Gastrocnemius medialis (tissue), 4 donors: ENCODE data around the gene WDR18. TPM values are rescaled to one million over a fixed set of nuclear protein-coding genes. Genes with fewer than 3 reads are reported as not detected.

ENCODE experiments used
- ATAC-seq, 2 donors: fragments of 150-250 bp; one replicate each; pipeline ENCODE4 v1.9.1; 2016
- DNase-seq, 2 donors: peaks; one replicate each; pipeline ENCODE4 v3.0.0-alpha.2; 2019
- H3K27ac ChIP-seq, 4 donors: fragments of 200-600 bp; sonication (generic); 1 replicate in 1 of 4; 2 replicates in 3 of 4; pipeline ENCODE4 v1.5.1; 2016 to 2018; ENCODE audit warnings: mild to moderate bottlenecking in 2 of 4, moderate library complexity in 1 of 4
- H3K27me3 ChIP-seq, 3 donors: fragments of 200-600 bp; sonication (generic) in 2 of 3; 1 replicate in 1 of 3; 2 replicates in 2 of 3; pipeline versions ENCODE4 v1.5.1 to v1.6.0; 2016 to 2019; ENCODE audit warnings: mild to moderate bottlenecking in 1 of 3, moderate library complexity in 1 of 3
- H3K36me3 ChIP-seq, 2 donors: fragments of 200-600 bp; sonication (generic) in 1 of 2; one replicate each; pipeline ENCODE4 v1.5.1; 2017 to 2018
- H3K4me1 ChIP-seq, 2 donors: fragments of 200-600 bp; sonication (generic) in 1 of 2; one replicate each; pipeline ENCODE4 v1.5.1; 2016 to 2017; ENCODE audit warnings: mild to moderate bottlenecking in 2 of 2
- H3K4me3 ChIP-seq, 4 donors: fragments of 200-600 bp; sonication (generic) in 3 of 4; 1 replicate in 1 of 4; 2 replicates in 3 of 4; pipeline ENCODE4 v1.5.1; 2016 to 2019; ENCODE audit warnings: mild to moderate bottlenecking in 2 of 4
- H3K9me3 ChIP-seq, 3 donors: fragments of 200-600 bp; sonication (generic) in 2 of 3; 1 replicate in 1 of 3; 2 replicates in 2 of 3; pipeline ENCODE4 v1.5.1; 2016 to 2019
- POLR2A ChIP-seq, 2 donors: fragments of 450-650 bp; IDR thresholded peaks; one replicate each; pipeline ENCODE4 v1.6.1; 2017; ENCODE audit warnings: antibody characterized with exemption in 2 of 2, mild to moderate bottlenecking in 2 of 2, moderate library complexity in 2 of 2
- in situ Hi-C, 4 donors: fragments of 200-750 bp; cut with MboI; loops; one replicate each; pipeline versions ENCODE4 v1.15.0 to v1.8.0; 2017; ENCODE audit warnings: low sequenced_read_pairs in 4 of 4
- intact Hi-C: fragments of 100-400 bp; cut with DNase I; formaldehyde crosslinking; loops from one replicate; pipeline ENCODE4 v1.15.1; 2023; ENCODE audit warnings: low total_unique reads
- total RNA-seq, 4 donors: library from RNA; depleted of rRNA; stranded (reverse); fragments of >200 nt; gene quantifications; one replicate each; pipeline versions ENCODE4 v1.1.0 to v1.2.3, GENCODE V29; 2016
- TF ChIP-seq, protein P1 (sequence below), 5 experiments: fragments of 450-650 bp in 3 of 5; fragments of 200-600 bp in 2 of 5; sonication (generic) in 2 of 5; IDR thresholded peaks in 4 of 5; conservative IDR thresholded peaks in 1 of 5; 1 replicate in 4 of 5; 2 replicates in 1 of 5; pipeline ENCODE4 v1.5.1; 2016 to 2019; ENCODE audit warnings: antibody characterized with exemption in 5 of 5, mild to moderate bottlenecking in 3 of 5, moderate library complexity in 3 of 5

The WDR18 gene
- total RNA-seq, 4 donors from 2014 or later = 4.4 to 59.0 (median 28.6) TPM

DNA sequence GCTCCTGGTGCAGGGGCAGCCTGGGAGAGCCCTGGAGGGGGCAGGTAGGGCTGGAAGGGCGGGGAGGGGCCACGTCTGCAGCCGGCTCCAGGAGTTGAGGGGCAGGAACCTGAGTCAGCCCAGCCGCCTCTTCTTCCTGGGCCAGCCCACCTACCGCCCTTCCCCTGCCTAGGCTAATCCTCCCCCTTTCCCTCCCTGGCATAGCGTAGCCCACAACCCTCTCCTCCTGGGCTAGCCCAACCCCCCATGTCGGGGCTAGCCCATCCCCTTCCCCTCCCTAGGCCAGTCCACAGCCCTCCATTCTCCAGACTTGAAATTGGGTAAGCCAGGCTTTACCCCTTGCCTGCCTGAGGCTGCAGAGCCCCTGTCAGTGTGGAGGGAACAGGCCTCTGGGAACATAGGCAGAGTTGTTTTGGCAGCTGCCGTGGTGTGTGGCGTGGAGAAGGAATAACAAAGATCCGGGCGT, 20.6 kb upstream of the WDR18 start:
- intact Hi-C loops = no loop called here
- Histone ChIP-seq H3K36me3 (peaks cover 0 to 11% of the 10 kb centered on the region in 2 donors), H3K9me3 (no peaks in the 10 kb centered on the region), H3K27ac (no peak overlapping the region), H3K4me3 (no peak overlapping the region), H3K27me3 (no peaks in the 10 kb centered on the region), H3K4me1 (no peaks in the 10 kb centered on the region)
- TF ChIP-seq POLR2A (IDR thresholded peaks at IDR 0.05) = no peak
- TF ChIP-seq, protein P1, sequence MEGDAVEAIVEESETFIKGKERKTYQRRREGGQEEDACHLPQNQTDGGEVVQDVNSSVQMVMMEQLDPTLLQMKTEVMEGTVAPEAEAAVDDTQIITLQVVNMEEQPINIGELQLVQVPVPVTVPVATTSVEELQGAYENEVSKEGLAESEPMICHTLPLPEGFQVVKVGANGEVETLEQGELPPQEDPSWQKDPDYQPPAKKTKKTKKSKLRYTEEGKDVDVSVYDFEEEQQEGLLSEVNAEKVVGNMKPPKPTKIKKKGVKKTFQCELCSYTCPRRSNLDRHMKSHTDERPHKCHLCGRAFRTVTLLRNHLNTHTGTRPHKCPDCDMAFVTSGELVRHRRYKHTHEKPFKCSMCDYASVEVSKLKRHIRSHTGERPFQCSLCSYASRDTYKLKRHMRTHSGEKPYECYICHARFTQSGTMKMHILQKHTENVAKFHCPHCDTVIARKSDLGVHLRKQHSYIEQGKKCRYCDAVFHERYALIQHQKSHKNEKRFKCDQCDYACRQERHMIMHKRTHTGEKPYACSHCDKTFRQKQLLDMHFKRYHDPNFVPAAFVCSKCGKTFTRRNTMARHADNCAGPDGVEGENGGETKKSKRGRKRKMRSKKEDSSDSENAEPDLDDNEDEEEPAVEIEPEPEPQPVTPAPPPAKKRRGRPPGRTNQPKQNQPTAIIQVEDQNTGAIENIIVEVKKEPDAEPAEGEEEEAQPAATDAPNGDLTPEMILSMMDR (IDR thresholded peaks at IDR 0.05 in 4 of 5, conservative IDR thresholded peaks at IDR 0.05 in 1 of 5) = no peak
- DNase-seq (no peak), ATAC-seq (no peak)
- in situ Hi-C loops = no loop called here

DNA sequence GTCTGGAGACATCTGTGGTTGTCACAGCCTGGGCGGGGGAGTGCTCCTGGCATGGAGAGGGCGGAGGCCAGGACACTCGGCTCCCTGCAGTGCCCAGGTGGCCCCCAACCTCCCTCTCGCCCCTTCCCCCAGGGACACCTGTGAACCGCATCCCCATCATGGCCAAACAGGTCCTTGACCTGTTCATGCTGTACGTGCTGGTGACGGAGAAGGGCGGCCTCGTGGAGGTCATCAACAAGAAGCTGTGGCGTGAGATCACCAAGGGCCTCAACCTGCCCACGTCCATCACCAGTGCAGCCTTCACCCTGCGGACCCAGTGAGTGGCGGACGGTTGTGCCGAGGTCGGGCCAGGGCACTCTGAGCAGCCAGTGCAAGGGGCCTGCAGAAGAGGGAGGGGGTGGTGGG, 20.0 kb upstream of the WDR18 start:
- no peaks in the 10 kb centered on the region for H3K9me3 ChIP-seq
- no peaks in the 10 kb centered on the region for H3K4me1 ChIP-seq
- ATAC-seq = no peak
- peaks cover under 1 to 17% of the 10 kb centered on the region in 2 donors for H3K36me3 ChIP-seq
- TF ChIP-seq POLR2A (IDR thresholded peaks at IDR 0.05) = no peak
- TF ChIP-seq, protein P1 (IDR thresholded peaks at IDR 0.05 in 4 of 5, conservative IDR thresholded peaks at IDR 0.05 in 1 of 5) = no peak
- DNase-seq = no peak
- in situ Hi-C loops (no loop called here), intact Hi-C loops (no loop called here)
- H3K4me3 ChIP-seq = no peak overlapping the region
- no peaks in the 10 kb centered on the region for H3K27me3 ChIP-seq
- no peak overlapping the region for H3K27ac ChIP-seq

DNA sequence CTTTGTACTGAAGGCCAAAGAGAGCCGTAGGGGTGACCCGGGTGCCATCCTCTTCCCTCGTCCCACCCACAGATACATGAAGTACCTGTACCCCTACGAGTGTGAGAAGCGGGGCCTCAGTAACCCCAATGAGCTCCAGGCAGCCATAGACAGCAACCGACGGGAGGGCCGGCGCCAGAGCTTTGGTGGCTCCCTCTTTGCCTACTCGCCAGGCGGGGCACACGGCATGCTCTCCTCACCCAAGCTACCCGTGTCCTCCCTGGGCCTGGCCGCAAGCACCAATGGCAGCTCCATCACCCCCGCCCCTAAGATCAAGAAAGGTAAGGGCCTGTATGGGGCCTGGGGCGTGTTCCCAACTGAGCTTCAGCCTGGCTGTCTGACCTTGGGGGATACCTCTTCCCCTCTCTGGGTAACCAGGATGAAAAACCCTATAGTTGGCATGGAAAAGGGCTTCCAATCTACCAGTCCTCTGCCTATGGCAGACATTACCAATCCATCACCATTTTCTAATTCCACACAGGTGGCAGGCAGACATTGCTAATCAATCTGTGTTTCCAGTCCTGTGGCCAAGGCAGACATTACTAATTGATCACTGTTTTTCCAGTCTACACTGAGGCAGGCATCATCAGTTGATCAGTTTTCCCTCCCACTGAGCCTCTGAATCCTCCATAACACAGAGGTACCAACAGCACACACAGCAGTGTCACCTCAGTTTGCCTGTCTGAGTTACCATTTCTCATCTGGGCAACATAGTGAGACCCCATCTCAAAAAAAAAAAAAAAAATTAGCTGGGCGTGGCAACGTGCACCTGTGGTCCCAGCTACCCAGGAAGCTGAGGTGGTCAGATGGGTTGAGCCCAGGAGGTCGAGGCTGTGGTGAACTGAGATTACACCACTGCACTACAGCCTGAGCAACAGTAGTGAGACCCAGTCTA, 19.1 kb upstream of the WDR18 start:
- no peaks in the 10 kb centered on the region for H3K4me1 ChIP-seq
- DNase-seq (no peak), ATAC-seq (no peak)
- TF ChIP-seq, protein P1 (IDR thresholded peaks at IDR 0.05 in 4 of 5, conservative IDR thresholded peaks at IDR 0.05 in 1 of 5) = no peak
- no peak for TF ChIP-seq POLR2A (IDR thresholded peaks at IDR 0.05)
- peaks cover 2 to 26% of the 10 kb centered on the region in 2 donors for H3K36me3 ChIP-seq
- in situ Hi-C loops (no loop called here), intact Hi-C loops (no loop called here)
- no peak overlapping the region for H3K27ac ChIP-seq
- no peaks in the 10 kb centered on the region for H3K9me3 ChIP-seq
- no peak overlapping the region for H3K4me3 ChIP-seq
- no peaks in the 10 kb centered on the region for H3K27me3 ChIP-seq

DNA sequence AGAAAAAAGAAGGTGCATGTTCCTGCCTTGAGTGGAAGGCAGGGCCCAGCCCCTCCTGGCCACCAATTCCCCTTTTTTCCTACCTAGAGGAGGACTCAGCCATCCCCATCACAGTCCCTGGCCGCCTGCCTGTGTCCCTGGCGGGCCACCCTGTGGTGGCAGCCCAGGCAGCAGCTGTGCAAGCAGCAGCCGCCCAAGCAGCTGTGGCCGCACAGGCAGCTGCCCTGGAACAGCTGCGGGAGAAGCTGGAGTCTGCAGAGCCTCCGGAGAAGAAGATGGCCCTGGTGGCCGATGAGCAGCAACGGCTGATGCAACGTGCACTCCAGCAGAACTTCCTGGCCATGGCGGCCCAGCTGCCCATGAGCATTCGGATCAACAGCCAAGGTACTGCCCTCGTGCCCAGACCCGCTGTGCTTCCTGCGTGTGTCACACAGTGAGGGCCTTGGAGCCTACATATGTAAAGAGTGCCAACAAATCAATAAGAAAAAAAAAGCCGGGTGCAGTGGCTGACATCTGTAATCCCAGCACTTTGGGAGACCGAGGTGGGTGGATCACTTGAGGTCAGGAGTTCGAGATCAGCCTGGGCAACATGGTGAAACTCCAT, 17.6 kb upstream of the WDR18 start:
- H3K27ac ChIP-seq = no peak overlapping the region
- no peak for TF ChIP-seq POLR2A (IDR thresholded peaks at IDR 0.05)
- TF ChIP-seq, protein P1 (IDR thresholded peaks at IDR 0.05 in 4 of 5, conservative IDR thresholded peaks at IDR 0.05 in 1 of 5) = no peak
- peaks cover 2 to 40% of the 10 kb centered on the region in 2 donors for H3K36me3 ChIP-seq
- DNase-seq = no peak
- peaks cover 0 to 5% (median 0%) of the 10 kb centered on the region in 3 donors for H3K27me3 ChIP-seq
- intact Hi-C loops (no loop called here), in situ Hi-C loops (no loop called here)
- peaks cover 0 to 6% (median 0%) of the 10 kb centered on the region in 3 donors for H3K9me3 ChIP-seq
- no peaks in the 10 kb centered on the region for H3K4me1 ChIP-seq
- ATAC-seq = no peak
- no peak overlapping the region for H3K4me3 ChIP-seq
